ENCODE measurements around the gene NUDT6.

DNA sequence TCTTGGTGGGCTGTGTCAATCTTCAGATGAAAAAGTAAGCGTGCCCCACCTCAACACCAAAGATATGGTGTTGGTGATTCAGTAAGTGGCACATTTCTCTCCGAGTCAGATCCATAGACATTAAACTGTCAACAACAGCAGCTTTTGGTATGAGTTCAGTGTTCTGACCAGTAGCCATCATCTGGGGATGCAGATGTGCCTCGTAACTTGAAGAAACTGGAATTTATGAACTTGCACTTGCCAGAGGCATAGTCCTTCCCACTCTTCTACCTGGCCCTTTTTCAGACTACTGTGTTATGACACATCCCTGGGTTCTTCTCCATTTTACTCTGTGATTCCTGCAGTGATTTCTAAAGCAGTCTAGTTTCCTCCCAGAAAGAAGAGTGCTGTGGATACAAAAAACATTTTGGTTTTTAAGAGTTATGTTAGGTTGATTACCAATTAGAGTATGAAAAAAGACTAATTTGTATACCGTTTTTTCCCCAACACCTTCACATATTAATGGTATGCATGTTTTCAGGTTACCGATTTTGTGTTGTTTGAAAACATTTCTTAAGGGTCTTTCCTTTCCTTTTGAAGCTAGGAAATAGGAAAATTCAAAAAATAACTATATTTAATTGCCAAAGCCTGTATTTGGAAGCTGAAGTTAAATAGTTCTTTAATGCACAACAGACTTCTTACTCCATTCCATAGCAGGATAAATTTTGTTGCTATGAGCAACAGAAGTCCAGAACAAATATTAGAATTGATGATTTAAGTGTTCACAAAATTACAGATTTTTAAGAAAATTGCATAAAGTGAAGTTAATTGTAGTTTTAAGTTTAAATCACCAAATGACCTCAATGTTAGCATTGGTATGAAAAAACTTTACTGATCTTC is 39.3 kb downstream of the NUDT6 start:
- TF ChIP-seq, protein P1, sequence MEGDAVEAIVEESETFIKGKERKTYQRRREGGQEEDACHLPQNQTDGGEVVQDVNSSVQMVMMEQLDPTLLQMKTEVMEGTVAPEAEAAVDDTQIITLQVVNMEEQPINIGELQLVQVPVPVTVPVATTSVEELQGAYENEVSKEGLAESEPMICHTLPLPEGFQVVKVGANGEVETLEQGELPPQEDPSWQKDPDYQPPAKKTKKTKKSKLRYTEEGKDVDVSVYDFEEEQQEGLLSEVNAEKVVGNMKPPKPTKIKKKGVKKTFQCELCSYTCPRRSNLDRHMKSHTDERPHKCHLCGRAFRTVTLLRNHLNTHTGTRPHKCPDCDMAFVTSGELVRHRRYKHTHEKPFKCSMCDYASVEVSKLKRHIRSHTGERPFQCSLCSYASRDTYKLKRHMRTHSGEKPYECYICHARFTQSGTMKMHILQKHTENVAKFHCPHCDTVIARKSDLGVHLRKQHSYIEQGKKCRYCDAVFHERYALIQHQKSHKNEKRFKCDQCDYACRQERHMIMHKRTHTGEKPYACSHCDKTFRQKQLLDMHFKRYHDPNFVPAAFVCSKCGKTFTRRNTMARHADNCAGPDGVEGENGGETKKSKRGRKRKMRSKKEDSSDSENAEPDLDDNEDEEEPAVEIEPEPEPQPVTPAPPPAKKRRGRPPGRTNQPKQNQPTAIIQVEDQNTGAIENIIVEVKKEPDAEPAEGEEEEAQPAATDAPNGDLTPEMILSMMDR (IDR thresholded peaks at IDR 0.05): no peak
- TF ChIP-seq ZFX (IDR thresholded peaks at IDR 0.05; ENCODE audit: borderline replicate concordance): no peak
